GM15510 (cell line): ENCODE results near the gene BCL2.

Experiments used
- POLR2A ChIP-seq: IDR thresholded peaks from 3 replicates; pipeline ENCODE4 v1.6.1; 2011; ENCODE audit warnings: borderline replicate concordance; ENCODE audit not compliant: insufficient read length; ENCODE audit errors: extremely low read depth

Gene BCL2

DNA sequence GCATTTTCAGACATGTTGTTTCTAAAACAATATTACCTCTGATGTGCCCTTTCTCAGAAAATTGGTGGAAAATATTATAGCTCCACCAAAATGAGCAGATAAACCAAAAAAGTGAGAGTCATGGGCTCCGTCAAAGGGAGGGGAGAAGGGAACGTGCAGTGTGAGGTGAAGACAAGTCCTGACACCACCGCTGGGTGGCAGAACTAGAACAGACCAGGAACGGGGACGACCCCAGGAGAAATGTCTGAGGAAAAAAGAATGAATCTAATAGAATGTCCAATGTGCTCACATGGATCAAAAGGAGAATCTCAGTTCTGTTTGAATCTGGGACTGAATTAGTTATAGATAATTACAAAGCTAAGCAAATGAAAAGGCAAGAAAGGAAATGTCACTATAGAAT, 22.6 kb upstream of the BCL2 start:
- TF ChIP-seq POLR2A = no peak

GRCh38 chr18:63339920-63340484, 20.4 kb upstream of the BCL2 start:
- TF ChIP-seq POLR2A = no peak

DNA sequence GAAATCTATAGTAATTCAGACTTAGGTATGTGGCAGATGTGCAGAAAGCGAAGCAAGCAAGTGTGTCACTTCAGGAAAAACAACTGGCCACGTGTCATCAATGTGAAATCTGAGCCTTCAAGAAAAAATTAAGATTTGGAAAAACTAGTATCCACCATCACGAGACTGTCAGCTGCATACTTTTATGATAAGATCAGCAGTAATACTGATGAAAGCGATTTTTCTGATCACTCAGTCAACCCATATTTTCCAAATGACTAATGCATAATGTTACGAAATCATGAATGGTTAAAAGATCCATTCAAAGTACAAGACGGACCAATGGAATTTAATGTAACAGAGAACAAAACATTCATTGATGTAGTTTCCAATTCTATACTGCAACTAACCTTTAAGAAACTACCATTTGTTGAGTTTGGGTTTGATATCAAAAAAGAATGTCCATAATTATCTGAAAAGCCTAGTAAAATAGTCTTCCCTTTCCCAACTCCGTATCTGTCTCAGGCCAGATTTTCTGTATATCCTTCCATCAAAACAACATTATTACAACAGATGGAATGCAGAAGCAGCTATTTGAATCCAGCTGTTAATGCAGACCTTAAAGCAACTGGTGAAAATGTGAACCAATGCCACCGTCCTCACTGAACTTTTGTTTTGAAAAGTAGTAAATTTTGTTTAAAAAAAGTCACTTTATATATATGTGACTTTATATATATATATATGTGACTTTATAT, 17.0 kb upstream of the BCL2 start:
- TF ChIP-seq POLR2A = no peak

GRCh38 chr18:63331105-63331504, 11.5 kb upstream of the BCL2 start:
- TF ChIP-seq POLR2A = no peak

DNA sequence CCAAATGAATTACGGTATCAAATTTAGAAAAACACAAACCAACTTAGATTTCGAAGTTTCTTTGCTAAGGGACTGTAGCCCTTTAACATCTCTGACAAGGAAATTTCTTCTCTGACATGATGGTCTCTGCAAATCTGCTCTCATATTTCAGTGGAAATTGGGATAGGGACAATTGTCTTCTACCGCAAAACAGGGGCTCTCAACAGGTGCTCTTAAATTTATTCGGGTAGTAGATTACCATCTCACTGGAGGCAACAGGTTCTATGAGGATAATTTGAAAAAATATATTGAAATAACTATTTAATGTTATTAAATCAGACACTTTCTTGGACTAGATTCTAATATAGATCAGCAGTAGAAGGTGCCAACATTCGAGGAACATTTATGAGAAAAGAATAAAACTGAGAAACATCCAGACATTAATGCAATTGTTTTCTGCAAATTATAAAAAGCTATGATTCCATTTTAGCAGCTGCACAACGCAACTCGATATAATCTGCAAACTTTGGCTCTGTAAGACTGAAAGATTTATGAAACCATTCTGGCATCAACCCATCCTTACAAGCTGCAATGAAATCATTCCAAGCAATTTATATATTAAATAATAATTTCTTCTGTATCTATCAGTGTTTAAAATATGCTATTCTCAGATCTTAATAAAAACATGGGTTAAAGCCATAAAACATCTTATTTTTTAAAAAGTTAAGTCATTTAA, 10.0 kb upstream of the BCL2 start:
- no peak for TF ChIP-seq POLR2A

DNA sequence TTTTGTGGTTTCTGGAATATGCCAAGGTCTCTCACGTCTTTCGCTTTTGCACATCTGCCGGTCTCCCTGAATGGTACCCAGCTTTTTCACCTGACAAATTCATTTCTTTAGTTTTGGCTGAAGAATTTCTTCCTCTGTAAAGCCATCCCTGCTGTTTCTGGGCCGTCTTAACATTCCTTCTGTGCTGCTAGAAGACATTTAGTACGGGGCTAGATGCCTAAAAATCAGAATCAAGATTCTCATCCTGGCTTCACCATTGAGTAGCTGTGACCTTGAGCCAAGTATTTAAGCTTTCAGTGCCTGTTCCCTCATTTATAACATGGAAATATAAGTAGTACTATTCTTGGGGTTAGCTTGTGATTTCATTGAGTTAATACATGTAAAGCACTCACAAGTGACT, 6.4 kb upstream of the BCL2 start:
- TF ChIP-seq POLR2A = no peak

DNA sequence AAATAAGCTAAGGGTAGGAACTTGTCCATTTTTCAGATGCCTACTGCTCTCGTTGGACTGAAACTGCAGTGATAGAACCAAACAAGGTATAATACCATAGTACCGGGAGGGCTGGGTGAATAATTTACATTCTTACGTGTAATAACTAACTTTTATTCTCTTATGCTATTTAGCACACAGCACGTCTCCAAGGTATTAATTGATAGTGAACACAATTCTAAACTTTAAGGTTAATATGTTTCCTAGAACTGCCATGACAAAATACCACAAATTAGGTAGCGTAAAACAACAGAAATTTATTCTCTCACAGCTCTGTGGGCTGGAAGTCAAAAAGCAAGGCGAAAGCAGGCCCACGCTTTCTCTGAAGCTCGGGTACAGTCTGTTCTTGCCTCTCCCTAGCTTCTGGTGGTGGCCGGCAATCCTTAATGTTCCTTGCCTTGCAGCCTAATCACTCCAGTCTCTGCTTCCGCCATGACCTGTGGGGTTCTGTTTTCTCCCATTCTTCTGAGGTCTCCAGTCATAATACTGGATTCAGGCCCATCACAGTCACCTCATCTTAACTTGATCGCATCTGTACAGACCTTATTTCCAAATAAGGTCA, 5.6 kb upstream of the BCL2 start:
- TF ChIP-seq POLR2A = no peak

DNA sequence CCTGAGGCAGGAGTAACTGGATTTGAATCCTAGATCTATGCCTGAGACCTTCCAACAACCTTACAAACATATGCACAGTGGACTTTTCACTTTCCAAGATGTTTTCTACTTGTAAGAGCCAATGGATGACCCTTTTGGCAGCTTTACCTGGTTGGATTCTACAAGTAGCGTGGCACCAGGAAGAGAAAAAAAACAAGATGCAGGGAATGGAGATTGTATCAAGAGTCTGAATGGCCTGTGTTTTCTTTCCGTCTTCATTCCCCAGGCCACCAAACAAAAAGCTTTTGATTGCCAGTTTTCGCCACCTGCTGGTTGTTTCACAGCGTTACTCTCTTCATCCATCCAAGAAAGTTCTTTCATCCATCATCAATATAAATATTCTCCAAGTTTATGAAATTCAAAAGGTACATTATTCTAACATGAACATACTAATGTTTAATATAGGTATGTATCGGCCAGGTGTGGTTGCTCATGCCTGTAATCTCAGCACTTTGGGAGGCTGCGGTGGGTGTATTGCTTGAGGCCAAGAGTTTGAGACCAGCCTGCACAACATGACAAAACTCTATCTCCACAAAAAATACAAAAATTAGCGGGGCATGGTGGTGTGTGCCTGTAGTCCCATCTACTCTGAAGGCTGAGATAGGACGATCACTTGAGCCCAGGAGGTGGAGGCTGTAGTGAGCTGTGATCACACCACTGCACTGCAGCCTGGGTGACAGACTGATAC, 3.5 kb upstream of the BCL2 start:
- TF ChIP-seq POLR2A = no peak

GRCh38 chr18:63322206-63322605, 2.6 kb upstream of the BCL2 start:
- TF ChIP-seq POLR2A = no peak

DNA sequence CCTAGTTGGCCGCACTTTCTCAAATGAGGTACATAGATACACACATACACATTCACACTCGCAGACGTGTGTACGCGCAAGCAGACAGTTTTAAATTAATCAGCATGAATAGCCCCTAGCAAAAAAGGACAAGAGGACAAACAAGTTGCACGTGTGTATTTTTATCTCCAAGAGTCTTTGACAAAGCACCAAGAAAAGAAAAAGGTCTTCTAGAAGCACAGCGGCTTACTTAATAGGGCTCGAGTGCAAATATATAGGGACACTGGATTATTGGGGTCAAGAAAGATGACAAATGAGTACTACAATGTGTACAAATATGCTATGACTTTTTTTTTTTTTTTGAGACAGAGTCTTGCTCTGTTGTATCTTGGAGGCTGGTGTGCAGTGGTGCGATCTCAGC, 1.7 kb upstream of the BCL2 start:
- no peak for TF ChIP-seq POLR2A

- TF ChIP-seq POLR2A = no peak
Observed at GRCh38 chr18:63320975-63321265, 1.4 kb upstream of the BCL2 start.

- no peak for TF ChIP-seq POLR2A
Observed at GRCh38 chr18:63320123-63320974, 780 bp upstream of the BCL2 start.

DNA sequence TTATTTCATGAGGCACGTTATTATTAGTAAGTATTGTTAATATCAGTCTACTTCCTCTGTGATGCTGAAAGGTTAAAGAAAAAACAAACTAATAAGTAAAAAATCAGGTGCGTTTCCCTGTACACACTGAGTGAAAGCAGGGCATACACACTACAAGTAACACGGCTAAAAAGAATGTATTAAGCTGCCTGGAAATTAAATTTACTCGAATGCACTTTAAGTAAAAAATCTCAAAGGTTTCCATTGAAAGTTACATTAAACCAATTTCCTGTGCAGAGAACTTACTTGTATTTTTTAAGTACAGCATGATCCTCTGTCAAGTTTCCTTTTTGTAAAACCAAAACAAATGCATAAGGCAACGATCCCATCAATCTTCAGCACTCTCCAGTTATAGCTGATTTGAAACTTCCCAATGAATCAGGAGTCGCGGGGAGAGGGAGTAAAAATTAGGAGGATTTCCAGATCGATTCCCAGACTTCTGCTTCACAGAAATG, 633 bp downstream of the BCL2 start:
- TF ChIP-seq POLR2A = no peak
